GM18873 (cell line): Measurements from ENCODE around the gene CYTIP.

Experiments used
- ATAC-seq: cut with Tn5 transposase; IDR thresholded peaks from one replicate; pipeline ENCODE4 v1.9.1; 2021; ENCODE audit warnings: mild to moderate bottlenecking, moderate library complexity, moderate number of reproducible peaks; ENCODE audit not compliant: unreplicated experiment, low FRiP score

Gene CYTIP

GRCh38 chr2:157443795-157444640, at the start of gene CYTIP:
TSS of gene CYTIP (minus strand) at chr2:157444089. CDS start at chr2:157444020, 69 bp downstream.
- peak; percentile 47 for ATAC-seq

- peak; percentile 94 for ATAC-seq
These were observed 48.4 kb upstream of the CYTIP start for GRCh38 chr2:157492189-157492773.

- no peak for ATAC-seq
These were observed 46.1 kb upstream of the CYTIP start for GRCh38 chr2:157489983-157490382.

DNA sequence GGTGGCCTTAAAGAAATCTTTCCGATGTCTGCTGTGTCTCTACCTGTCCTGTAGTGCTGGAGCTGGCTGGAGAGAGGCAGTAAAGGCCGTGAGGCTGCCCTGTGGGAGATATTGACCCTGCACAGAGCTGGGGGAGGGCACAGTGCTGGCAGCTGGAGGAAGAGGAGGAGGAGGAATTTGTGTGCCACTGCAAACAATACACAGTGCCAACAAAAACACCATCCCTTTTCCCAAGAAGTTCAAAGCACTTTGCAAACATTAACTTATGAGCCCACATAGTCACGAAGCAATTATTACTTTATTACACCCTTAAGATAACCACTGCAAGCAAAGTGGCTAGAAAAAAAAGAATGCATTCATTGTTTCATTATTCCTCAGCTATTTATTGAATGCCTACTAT, 45.0 kb upstream of the CYTIP start:
- ATAC-seq, result no peak

DNA sequence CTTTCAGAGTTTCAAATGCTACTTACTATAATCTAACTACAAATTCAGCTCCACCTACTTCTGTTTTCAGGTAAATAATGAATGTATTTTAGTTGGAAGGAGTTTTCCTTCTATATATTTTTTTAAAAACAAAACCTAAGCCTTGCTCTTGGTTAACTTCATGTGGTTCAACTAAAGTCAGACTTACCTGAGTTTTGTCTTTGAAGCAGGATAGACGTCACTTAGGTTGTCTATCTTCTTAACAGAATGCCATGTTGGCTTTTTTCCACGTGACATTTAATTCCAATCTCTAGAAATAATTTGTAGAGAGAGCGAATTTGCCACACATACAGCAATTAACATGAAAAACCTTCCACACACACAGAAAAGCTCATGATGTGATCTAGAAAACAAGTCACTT, 43.9 kb upstream of the CYTIP start:
- ATAC-seq, result no peak

GRCh38 chr2:157487271-157487610, 43.4 kb upstream of the CYTIP start:
- ATAC-seq, result no peak

DNA sequence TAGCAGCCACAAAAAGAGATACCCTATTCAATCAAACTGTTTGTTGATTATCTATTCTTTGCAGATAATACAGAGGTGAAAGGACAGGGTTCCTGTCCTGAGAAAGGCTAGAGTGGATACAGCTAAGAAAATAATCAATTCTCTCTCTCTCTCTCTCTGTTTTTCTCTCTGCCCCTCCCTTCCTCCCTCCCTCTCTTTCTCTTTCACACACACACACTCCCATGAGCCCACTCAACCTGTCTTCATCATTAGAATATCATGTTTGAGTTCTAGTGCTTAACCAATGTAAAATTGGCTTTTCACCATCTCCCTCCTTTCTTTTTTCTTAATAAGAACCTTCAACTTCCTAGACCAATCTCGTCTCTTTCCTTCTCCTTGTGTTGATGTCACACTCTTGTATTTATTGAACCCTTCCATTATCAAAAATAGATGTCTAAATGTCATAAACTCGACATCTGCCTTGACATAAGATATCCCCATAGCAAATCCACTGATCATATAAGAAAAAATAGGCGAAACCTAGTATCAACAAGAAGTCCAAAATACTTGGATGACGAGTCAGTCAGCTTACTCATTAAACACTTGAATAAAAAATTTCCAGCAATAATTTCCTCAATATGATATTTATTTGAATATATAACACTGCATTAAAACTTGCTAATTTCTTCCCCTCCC, 42.8 kb upstream of the CYTIP start:
- no peak for ATAC-seq

GRCh38 chr2:157480182-157480961, 36.5 kb upstream of the CYTIP start:
- ATAC-seq, result peak; percentile 88

GRCh38 chr2:157479081-157480027, 35.5 kb upstream of the CYTIP start:
- ATAC-seq, result no peak

DNA sequence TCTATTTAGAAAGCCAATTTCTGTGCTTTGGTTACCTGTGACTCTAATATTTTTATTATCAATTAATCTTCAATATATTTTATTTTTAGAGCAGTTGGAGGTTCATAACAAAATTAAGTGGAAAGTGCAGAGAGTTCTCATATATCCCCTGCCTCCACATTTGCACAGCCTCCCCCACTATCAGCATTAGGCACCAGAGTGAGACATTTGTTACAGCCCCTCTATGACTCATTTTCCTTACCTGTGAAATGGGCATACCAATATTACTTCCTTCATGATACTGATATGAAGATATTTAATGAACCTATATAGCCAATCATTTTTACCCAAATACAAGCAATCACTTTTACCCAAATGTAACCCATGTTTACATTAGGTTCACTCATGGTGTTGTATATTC, 34.0 kb upstream of the CYTIP start:
- no peak for ATAC-seq

- no peak for ATAC-seq
These were observed 33.2 kb upstream of the CYTIP start for GRCh38 chr2:157476953-157477709.

- ATAC-seq, result no peak
These were observed 32.0 kb upstream of the CYTIP start for GRCh38 chr2:157475722-157476390.

DNA sequence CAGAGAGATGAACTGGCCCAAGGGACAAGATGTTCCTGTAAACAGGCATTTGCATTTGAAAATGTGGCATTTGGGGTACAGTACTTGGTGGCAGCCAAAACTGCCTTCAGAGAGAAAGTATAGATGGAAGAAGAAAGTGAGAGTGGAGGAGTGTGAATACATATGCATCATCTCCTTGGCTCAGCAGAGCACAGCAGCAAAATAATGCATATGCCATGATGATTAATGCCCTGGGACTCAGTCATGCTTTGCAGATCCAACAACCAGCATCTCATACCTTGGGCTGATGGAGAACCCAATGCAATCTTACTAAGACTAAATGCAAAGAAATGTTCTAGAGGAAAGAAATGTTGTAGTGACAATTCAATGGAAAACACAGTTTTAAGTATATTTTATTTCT, 29.7 kb upstream of the CYTIP start:
- ATAC-seq, result no peak

GRCh38 chr2:157471078-157471477, 27.2 kb upstream of the CYTIP start:
- ATAC-seq, result no peak

DNA sequence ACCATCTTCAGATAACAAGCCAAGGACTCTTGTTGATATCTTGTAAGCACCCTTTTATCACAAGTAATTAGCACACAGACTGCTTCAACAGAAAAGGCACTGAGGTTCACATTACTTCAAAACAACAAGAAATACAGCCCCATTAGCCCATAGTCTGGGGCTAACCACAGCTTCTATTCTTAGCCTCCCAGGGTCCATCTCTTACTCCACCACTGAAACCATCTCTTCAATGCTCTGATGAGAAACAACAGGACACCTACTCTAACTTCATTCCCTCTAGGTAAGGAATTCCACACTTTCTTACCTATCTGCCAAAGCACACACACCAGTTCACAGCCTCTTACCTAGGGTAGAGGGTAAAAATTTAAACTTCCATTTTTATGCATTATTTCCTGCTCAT, 26.4 kb upstream of the CYTIP start:
- ATAC-seq, result peak; percentile 53

GRCh38 chr2:157469726-157470125, 25.8 kb upstream of the CYTIP start:
- ATAC-seq, result no peak

DNA sequence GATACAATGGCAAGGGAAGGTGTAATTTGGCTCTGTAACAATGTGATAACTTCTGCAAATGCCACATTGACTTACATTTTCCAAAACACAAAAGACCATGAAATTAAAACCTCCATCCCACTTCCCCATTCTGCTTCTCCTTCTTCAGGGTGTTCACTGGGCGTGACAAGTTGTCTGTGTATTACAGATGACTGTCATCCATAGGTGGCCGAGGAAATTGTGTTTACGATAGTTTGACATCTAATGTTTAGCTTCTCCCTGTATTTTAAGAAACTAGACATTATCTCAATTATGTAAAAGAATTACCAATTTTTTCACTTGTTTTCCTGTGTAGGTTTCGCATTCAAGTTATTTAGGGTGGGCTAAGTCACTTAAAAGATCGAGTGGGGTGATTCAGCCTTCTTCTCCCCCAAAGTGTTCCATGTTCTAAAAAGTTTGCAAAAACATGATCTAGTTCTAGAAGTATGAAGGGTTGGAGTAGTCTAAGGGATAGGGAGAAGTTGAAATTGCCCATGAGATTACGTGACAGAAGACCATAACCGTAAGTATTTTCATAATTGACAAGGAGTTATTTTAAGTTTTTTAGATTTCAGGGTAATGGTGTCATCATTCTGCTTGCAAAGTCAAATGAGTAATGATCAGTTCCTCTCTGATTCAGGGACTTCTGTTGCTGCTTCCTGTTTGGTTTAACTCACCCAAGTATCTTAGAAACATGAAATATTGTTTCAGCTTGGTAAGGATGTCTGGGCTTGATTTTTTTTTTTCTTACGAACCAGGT, 25.2 kb upstream of the CYTIP start:
- ATAC-seq, result peak; percentile 85

DNA sequence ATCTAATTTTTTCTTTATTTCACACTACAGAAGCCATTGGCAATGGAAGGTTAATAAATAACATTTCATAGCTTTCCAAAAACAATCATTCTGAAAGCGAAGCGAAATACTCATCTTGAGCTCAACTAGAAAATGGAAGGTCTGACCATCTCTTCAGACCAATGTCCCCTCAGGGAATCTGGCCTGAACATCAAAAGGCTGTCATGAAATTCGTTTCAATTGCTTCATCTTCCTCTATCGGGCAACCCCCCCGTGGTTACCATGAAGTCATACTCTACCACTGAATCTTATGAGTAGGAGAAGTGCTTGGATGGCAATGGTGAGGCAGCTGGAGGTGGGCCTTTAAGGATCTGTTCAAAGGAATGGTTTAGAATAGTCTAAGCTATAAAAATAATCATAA, 22.9 kb upstream of the CYTIP start:
- ATAC-seq, result no peak
